ENCODE measurements around the gene F2.
"Not testable (repeated sequence)": the region's sequence is repeated elsewhere in the genome, so short reads cannot be mapped to it uniquely, and the experiment has no call there.

F2 gene

DNA sequence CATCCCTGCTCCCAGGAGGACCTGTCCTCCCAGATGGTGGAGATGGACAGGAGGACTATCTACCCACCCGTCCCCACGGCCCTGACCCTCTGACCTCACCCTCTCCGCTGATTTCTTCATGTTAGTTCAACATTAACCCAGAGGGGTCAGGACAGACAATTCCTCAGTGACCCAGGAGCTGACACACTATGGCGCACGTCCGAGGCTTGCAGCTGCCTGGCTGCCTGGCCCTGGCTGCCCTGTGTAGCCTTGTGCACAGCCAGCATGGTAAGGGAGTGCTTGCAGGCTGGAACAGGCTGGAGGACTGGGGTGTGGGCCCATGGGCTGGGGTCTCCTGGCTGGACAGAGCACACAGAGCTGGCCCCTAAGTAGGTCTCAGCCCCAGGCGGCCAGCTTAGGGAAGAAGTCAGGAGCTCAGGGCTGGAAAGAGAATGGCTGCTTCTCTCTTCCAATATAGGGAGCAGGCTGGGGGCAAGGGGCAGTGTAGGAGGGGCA is at the start of gene F2:
Gene F2, plus strand, starts transcription at position 166 of the 495 bp plus-strand sequence. Its CDS starts 23 bp downstream, at position 189.
- DNase-seq, result no peak

DNA sequence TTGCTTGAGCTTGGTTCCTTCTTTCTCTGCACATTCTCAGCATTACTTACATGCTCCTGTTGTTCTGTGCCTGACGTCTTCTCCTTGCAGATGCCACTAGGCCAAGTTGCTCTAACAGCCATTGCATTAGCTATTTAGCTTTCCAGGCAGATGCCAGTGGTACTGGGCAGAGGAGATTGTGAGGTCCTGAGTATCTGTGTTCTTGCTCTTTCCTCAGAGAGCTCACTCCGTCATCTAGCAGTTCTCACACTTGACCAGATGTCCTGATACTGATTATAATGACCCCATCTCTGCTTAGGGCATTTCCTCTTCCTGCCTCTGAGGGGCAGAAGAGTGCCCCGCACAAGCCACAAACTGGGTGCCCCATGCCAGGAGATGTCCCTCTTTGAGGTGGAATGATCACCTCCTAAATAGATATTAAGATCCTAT is 49.3 kb upstream of the F2 start:
- no peak for DNase-seq

DNA sequence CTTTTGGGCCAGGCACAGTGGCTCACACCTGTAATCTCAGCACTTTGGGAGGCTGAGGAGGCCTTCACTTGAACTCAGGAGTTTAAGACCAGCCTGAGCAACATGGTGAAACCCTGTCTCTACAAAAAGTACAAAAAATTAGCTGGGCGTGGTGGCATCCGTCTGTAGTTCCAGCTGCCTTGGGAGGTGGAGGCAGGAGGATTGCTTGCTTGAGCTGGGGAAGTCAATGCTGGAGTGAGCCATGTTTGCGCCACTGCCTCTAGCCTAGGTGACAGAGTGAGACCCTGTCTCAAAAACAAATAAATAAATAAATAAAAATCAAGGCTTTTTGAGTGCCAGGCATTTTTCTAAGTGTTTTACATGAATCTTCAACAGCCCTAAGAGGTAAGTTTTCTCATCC is 48.5 kb upstream of the F2 start:
- DNase-seq, result not testable (repeated sequence)

DNA sequence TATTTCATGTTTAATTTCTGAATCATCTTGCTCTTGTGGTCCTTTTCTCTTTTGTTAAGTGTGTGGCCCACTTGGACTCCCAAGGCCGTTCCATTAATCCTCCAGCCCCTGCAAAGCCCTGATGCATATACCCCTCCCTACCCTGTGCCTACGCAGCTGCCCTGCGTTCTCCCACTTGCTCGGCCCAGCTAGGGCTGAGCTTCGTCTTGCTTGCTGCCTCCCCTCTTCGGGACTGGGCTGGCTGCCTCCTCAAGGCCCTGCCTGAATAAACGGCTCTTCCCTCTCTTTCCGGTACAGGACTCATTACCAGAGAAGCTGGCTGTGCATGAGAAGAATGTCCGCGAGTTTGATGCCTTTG is 47.1 kb upstream of the F2 start:
- DNase-seq, result no peak

DNA sequence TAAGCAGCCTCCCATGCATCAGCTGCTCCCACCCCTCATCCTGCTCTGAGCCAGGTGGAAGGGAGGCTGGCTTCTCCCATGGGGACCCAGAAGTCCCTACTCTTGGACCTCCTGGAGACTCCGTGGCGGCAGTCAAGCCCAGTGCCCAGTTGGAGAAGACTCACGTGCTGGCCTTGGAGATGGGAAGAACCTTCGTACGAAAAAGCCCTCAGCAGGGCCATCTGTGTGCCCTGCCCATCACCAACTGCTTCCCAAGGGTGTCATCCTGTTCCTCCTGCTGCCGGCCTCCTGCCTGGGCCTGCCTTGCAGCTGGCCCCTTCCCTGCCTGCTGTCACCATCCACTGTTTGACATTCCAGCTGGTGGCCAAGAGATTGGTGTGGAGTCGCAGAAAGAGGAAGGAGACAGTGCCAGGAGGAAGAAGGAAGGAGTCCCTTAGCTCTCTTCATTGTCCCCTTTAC is 46.6 kb upstream of the F2 start:
- no peak for DNase-seq

DNA sequence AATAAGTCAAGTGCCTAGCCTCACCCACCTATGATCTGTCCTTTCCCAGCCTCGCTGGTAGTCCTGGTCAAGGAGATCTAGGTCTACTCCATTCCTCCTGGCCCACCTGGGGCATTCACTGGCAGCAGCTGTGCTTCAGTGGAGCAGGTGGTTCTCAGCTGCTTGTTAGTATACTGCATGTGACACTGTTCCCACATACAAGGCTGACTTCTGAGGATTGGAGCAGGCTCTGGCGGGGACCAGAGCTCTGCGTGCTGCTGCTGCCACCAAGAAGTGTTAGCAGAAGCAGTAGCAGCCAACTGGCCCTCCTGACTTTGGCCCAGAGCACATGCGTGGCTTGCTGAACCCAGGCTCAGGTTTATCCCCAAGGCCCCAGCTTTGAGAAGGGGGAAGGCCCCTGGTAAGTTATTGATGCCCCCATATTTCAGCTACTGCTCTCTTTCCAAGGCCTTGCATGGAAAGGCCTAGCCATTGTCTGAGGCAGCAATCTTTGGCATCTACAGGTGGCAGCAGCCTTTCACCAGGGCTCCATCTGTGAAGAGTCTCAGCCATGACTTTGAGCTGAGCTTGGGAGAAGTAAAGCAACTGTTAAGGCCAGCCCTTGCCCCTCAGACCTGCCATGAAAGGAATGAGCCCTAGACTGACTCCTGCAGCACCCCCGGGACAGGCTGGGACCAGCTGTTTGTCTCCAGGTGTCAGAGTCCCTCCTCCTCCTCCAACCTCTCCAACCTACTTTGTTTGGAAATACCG is 45.1 kb upstream of the F2 start:
- DNase-seq, result no peak

DNA sequence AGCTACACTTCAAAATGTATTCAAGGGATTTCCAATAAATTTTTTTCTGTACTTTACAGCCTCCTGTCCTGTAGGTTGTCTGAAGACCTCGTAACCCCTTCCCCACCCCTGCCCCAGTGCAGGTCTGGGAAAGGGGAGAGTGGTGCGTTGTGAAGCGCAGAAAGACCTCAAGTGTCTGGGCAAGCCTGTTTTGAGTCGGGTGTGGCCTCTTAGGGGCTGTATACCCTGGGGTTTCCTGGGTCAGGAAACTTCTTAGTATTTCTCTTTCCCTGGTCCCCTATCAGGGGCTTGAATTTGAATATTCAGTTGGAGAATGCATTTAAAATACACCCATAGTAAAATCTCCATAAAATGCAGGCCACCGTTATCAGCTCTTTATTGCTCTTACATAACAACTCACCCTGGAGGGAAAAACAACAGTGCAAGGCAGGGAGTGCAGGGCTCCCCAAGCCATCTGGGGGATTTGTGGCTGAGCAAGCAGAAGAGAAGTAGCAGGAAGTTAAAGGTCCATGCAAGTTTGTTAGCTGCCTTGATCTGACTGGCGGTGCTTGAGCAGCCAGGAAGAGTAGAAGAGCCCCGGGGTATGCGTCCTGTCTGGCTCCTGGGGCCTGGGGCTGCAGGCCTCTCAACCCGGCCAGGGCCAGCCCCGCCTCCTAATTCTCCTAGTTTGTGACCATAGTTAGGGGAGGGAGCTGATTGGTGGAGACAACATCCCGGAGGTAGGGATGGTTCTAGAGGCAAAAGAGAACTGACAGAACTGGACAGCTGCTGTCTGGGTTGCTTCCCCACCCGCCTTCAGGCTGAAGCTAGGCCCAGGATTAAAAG is 44.3 kb upstream of the F2 start:
- no peak for DNase-seq

DNA sequence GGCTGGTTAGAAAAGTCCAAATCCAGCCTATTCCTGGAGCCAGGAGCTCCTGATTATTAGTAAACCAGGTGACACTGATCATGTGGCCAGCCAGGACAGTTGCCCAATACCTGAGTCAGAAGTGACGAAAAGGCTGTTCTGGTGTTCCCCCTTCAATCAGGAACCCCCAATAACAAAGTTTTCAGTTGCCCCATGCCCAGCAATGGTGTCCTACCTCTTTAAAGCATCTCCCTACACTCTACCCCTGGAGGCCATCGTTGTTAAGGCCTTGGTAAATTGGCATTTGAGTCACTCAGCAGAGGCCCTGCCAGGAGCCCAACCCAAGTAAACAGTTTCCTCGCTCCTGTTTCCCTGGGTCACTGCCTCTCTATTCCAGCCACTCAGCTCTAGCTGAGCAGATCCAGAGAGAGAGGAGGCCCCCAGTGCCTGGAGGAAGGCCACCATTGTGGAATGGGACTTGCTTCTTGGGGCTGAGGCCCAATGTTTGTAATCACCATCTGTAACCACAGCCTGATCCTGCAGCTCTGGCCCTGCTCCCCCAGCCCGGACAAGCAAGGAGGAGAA is 43.6 kb upstream of the F2 start:
- DNase-seq, result no peak

DNA sequence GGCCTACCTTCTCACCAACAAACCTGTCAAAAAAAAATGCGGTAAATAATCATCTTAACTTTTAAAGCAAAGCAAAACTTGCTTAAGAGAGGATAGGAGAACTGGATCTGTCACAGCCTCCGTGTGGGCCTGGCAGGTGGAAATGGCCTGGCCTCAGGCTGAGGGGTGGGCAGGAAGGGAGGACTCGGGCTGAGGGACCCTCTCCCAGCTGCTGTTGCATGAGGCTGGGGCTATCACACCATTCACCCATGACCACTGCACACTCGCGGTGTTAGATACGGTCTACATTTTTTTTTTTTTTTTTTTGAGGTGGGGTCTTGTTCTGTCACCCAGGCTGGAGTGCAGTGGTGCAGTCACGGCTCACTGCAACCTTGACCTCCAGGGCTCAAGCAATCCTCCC is 43.1 kb upstream of the F2 start:
- no peak for DNase-seq

DNA sequence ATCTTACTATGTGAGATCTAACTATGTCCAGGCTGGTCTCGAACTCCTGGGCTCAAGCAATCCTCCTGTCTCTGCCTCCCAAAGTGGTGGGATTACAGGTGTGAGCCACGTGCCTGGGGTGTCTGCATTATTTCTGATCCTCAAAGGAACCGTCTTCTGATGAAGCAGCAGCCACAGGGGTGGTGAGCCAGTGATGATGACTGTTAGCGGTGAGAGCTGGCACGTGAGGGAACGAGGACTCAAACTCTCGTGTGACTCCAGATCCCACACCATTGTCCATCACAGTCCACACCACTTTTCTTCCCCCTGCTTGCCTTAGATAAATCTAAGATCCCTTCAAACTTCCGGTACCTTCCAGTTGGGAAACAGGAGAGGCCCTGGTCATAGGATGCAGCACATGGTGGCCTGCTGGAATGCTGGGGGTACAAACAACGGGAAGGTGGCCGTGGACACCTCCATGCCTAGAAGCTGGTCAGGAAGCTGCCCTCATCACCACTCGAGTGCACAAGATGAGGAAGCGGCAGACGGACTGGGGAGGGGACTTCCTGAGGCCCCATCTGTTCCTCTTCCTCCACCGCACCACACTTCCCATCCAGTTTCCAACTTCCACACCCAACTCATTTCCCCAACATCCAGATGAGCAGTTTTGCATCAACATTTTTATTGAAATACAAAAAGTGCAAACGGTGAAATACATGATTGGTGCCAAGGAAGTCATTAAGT is 42.4 kb upstream of the F2 start:
- no peak for DNase-seq

DNA sequence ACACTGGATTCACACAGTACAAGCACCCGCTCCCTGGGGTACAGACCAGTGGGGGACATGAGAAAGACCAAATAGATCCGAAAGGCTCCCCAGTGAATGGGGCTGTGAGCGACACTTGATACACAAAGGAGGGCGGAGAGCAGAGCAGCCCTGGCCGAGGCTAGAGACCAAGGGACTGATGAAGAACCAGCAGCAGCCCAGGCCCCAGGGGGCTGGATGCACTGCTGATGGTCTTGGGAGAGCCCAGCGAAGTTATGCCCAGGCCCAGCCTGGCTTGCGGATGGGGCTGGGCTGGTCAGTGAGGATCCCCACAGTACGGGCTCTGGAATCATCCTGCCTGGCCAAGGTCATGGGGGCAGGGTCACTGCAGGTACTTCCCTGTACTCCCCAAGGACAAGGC is 41.8 kb upstream of the F2 start:
- DNase-seq, result no peak

DNA sequence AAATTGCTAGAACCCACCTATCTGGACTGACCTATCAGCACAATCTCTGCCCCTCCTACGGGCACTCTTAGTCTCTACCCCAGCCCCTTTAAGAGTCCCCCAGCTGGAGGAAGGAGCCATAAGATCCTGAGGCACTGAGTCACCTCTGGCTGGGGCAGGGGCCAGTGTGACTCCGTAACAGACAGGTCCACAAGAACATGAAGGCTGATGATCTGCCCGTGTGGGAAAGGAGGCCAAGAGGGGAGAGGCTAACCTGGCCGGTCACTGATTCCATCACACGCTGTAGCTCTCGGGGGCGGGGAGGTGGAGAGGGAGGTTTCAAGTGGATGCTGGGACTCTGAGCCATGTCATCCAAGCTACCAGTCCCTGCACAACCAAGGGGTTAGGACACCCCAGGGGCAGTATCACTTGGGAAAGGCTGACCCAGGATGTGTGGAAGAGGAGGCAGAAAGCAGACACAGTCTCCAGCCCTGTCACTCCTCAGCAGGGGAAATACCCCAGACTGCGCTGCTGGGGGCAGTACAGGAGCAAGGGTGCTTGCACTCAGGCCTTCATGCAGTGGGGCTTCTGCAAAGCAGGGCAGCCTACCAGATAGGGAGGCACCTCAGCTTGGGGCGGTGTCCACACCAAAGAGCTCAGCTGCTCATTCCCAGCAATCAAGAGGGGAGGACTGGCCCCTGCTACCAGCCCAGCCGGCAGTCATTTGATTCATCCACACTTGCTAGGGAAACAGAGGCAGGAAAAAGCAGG is 40.8 kb upstream of the F2 start:
- DNase-seq, result no peak

DNA sequence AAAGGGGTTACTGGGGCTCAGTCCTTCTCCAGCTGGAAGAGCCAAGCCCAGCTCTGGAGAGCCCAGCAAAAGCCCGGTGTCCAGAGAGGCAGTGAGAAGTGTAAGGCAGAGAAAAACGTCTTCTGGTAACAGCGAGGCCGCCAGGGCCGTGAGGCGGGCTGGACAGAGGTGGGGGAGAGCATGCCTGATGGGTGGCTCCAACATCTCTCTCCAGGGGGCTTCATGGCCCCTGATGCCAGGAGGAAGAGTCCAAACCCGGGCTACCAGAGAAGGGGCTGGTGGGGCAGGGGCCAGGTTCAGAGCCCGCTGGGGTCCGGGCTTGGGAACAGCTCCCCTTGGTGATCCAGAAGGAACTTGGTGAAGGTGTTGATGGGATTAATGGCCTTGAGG is 40.3 kb upstream of the F2 start:
- DNase-seq, result no peak

DNA sequence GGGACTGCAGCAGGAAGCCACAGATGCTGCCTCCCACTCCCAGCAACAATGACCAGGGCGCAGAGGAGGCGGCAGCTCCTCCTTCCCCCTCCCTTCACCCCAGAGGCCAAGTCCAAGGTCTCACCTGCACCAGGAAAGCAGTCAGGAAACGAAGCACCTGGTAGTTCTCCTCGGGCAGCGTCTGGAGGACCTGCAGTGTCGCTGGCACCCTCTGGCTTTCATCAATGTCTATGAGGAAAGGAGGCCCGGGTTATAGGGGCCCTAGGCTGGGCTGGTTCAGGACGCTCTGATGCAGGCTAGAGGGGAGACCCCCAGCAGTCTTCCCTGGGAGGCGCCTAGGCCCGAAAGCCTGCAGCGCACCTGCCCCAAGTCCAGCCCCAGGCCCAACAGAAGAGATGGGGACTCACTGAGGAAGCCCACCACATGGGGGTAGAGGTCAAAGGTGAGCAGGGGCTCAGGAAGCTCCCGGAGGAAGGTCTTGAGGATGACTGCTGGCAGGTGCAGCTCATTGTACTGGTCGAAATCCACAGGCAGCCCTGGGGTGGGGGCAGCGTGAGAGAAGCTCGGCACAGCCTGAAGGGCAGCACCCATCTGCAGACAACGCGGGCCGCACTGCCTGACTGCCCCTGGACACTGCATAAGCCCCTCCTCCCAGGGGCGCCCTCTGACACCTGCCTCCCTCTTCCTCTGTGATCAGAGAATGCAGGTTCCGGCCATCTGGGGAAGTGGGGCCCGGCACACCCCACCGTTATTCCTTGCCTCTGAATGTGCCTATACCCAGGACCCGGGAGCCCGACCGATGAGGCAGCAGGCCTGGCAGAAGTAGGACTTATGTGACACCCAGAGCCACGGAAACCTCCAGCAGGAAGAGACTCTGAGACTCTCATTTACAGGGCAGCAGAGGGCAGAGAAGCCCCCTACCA is 39.5 kb upstream of the F2 start:
- no peak for DNase-seq

DNA sequence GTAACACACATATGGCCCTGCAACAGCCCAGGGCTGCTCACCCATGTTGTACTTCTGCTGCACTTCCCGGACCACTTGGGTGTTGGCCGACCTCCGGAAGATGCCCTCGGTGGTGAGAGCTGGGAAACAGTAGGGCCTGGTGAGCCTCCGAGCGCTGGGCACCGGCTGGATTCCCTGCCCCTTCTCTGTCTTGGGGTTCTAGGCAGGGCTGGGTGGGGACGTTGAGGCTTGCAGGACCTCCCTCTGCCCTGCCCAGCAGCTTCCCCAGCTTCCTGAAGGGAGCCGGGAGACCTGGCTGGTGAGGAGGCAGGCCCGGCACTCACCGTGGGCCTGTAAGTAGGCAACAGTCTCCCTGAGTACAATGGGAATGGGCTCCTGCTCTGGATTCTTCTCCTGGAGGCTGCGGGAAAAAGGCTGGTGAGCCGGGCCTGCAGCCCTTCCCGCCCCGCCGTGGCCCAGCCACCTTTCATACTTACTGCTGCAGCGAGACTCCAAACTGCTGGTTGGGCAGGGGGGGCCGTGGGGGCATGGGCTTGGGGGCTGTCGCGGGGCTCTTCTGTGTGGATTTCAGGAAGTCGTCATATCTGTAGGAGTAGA is 38.8 kb upstream of the F2 start:
- no peak for DNase-seq

DNA sequence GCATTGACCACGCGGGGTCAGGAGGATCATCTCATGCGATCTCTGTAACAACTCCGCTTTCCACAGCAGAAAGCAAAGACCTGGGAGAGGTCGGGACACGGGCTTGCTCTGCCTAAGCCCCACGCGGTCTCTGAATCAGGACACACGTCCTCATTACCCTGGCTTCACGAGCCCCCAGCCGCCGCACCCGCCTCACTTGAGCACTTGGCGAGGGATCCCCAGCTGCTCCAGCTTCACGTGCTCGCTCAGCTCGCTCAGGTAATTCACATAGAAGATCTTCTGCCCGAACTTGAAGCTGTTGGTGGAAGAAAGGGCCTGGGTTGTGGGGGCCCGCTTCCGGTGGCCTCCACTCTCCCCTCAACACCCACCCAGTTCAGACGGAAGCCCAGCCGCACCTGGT is 38.2 kb upstream of the F2 start:
- no peak for DNase-seq

DNA sequence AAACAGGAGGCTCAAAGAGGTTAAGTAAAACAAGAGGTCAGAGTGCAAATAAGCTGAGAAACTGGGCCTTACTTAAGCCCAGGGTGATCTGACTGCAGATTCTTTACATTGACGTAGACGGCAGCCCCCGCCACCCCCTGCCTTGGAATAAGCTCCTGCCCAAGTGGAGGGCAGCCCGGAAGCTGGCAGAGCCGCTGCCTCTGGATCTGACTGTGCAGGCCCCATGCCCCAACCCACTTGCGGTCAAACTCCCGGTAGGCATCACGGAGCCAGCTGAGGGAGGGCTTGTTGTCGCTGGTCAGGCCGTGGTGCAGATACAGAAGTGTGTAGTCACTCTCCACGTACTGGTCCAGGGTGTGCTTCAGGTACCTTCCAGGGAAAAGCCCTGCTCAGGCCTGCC is 37.2 kb upstream of the F2 start:
- no peak for DNase-seq

DNA sequence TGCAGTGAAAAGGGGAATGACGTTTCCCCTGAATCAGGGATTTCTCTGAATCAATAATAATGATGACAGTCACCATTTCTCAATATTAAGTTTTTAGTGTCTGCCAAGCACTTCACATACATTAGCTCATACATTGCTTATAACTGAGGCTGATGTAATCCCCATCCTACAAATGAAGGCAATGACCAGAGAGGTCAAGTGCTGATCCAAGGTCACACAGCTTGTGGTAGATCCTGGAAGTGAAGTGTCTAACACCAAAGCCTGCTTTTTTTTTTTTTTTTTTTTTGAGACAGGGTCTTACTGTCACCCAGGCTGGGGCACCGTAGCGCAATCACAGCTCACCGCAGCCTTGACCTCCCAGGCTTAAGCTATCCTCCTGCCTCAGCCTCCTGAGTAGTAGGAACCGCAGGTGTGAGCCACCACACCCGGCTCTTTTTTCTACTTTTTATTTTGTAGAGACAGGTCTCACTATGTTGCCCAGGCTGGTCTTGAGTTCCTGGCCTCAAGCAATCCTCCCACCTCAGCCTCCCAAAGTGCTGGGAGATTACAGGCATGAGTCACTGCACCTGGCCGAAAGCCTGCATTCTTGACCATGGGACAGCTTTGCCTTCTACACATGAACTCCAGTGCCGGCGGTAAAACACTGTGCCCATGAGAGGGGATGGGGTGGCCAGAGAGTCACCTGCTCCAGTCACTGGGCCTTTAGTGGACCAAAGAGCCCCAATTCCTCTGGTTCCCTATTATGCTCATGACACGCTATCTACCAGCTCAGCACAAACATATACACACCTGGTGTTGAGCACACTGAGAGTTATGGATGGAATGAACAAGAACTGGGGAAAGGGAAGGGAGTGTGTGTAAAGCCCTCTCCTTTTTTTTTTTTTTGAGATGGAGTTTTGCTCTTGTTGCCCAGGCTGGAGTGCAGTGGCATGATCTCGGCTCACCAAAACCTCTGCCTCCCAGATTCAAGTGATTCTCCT is 36.0 kb upstream of the F2 start:
- DNase-seq, result no peak

DNA sequence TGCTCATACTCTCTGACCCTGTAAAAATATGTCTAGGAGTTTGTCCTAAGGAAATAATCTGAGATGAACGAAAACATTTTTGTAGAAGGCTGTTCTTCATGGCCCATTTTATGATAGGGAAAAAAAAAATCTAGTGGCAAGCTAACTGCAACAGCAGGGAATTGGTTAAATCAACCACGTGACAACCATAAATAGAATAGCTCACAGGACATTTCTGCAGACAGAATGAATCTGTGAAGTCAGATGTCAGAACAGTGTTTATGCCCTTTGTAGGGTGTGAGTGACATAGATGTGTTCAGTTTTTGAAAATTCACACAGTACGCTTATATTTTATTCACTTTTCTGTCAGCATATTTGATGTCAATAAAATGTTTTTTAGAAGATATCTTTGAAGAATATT is 34.6 kb upstream of the F2 start:
- no peak for DNase-seq
